H1 (cell line): ENCODE measurements around the gene MFSD6L. TPM values are rescaled to one million over a fixed set of nuclear protein-coding genes. Genes with fewer than 3 reads are reported as not detected.
A peak's percentile ranks its signal among the peaks of the same experiment; 100 is the strongest.

ENCODE experiments used
- CTCF ChIA-PET: fragments of 300-600 bp; sonication (Branson Sonifier 250); formaldehyde crosslinking; loops from one replicate; lab custom pipeline; 2021; ENCODE audit not compliant: partially characterized antibody; lab: Charles Lee
- POLR2A ChIA-PET: fragments of 300-600 bp; sonication (Branson Sonifier 250); formaldehyde crosslinking; loops from one replicate; lab custom pipeline; 2021; ENCODE audit warnings: inconsistent platforms; ENCODE audit not compliant: partially characterized antibody; lab: Charles Lee
- DNase-seq, 2 experiments: peaks; one replicate each; pipeline versions ENCODE4 v3.0.0 to v3.0.0-alpha.2; 2010 to 2022; ENCODE audit warnings: low spot score in 2 of 2, low read depth in 1 of 2, mixed read lengths in 1 of 2
- FAIRE-seq: peaks from 2 replicates; lab custom pipeline; 2011; peaks lifted over from hg19 to GRCh38; lab: Jason Lieb, UNC
- H2AFZ ChIP-seq: 2 replicates; pipeline ENCODE4 v1.8.1; 2012; ENCODE audit warnings: low read length, inconsistent platforms
- H2AK5ac ChIP-seq: 2 replicates; pipeline ENCODE4 v1.6.1; 2013; ENCODE audit warnings: low read depth, low read length
- H2BK120ac ChIP-seq: replicated peaks from 2 replicates; pipeline ENCODE3; 2013; ENCODE audit warnings: low read depth, low read length, inconsistent platforms
- H2BK12ac ChIP-seq: 2 replicates; pipeline ENCODE4 v1.6.1; 2013; ENCODE audit warnings: low read depth, low read length
- H2BK15ac ChIP-seq: 2 replicates; pipeline ENCODE4 v1.6.1; 2013; ENCODE audit warnings: low read length
- H2BK20ac ChIP-seq: 2 replicates; pipeline ENCODE4 v1.6.1; 2013; ENCODE audit warnings: low read length
- H2BK5ac ChIP-seq: 2 replicates; pipeline ENCODE4 v1.6.1; 2013; ENCODE audit warnings: low read depth, low read length
- H3K14ac ChIP-seq: 2 replicates; pipeline ENCODE4 v1.6.1; 2013; ENCODE audit warnings: inconsistent platforms; ENCODE audit not compliant: insufficient read length
- H3K18ac ChIP-seq: 2 replicates; pipeline ENCODE4 v1.6.1; 2013; ENCODE audit warnings: low read length; ENCODE audit errors: extremely low read depth
- H3K23ac ChIP-seq: 2 replicates; pipeline ENCODE4 v1.6.1; 2013; ENCODE audit warnings: inconsistent platforms; ENCODE audit not compliant: insufficient read length
- H3K23me2 ChIP-seq: 2 replicates; pipeline ENCODE4 v1.6.1; 2013; ENCODE audit warnings: low read depth, low read length
- H3K27ac ChIP-seq: 2 replicates; pipeline ENCODE4 v1.6.1; 2011; ENCODE audit warnings: low read depth, low read length, inconsistent platforms
- H3K27me3 ChIP-seq, 4 experiments: replicated peaks in 1 of 4; 1 replicate in 1 of 4; 2 replicates in 3 of 4; pipeline versions ENCODE4 v1.6.1 to v1.8.1; 2011 to 2013; ENCODE audit warnings: low read length in 3 of 4, mild to moderate bottlenecking in 3 of 4, inconsistent platforms in 2 of 4, mixed read lengths in 2 of 4, moderate library complexity in 1 of 4; ENCODE audit not compliant: control insufficient read depth in 3 of 4, insufficient read depth in 3 of 4; ENCODE audit errors: extremely low read depth in 1 of 4
- H3K36me3 ChIP-seq, 4 experiments: 2 replicates each; pipeline versions ENCODE4 v1.6.1 to v1.8.1; 2011 to 2013; ENCODE audit warnings: mild to moderate bottlenecking in 4 of 4, low read length in 3 of 4, moderate library complexity in 2 of 4, control low read depth in 1 of 4, inconsistent platforms in 1 of 4; ENCODE audit not compliant: insufficient read depth in 4 of 4, control insufficient read depth in 2 of 4
- H3K4ac ChIP-seq: replicated peaks from 2 replicates; pipeline ENCODE3; 2013; ENCODE audit warnings: low read length, low read depth, mixed read lengths, inconsistent platforms; ENCODE audit not compliant: insufficient read length
- H3K4me1 ChIP-seq, 4 experiments: replicated peaks in 1 of 4; 1 replicate in 1 of 4; 2 replicates in 3 of 4; pipeline versions ENCODE4 v1.6.1 to v1.8.1; 2011 to 2013; ENCODE audit warnings: low read length in 3 of 4, inconsistent platforms in 2 of 4, mixed read lengths in 1 of 4; ENCODE audit not compliant: insufficient read depth in 4 of 4, control insufficient read depth in 3 of 4
- H3K4me2 ChIP-seq, 2 experiments: 2 replicates each; pipeline versions ENCODE4 v1.6.1 to v1.8.1; 2011 to 2013; ENCODE audit warnings: low read depth in 2 of 2, low read length in 2 of 2, control low read depth in 1 of 2, inconsistent platforms in 1 of 2, mild to moderate bottlenecking in 1 of 2; ENCODE audit not compliant: insufficient read depth in 1 of 2
- H3K4me3 ChIP-seq, 4 experiments: fragments of 200-600, 300-600 bp in 1 of 4; sonication (generic), shearing (Covaris generic), sonication (Bioruptor Twin) in 1 of 4; 2 replicates each; pipeline versions ENCODE4 v1.5.1 to v1.8.1; 2011 to 2016; ENCODE audit warnings: low read length in 4 of 4, low read depth in 3 of 4, control low read depth in 2 of 4, inconsistent platforms in 2 of 4, mild to moderate bottlenecking in 2 of 4, mixed read lengths in 1 of 4, moderate library complexity in 1 of 4; ENCODE audit not compliant: insufficient read depth in 2 of 4; ENCODE audit errors: extremely low read depth in 1 of 4
- H3K56ac ChIP-seq: replicated peaks from 2 replicates; pipeline ENCODE3; 2013; ENCODE audit warnings: low read depth, mild to moderate bottlenecking, mixed read lengths, low read length, inconsistent platforms; ENCODE audit not compliant: insufficient read length
- H3K79me1 ChIP-seq: 2 replicates; pipeline ENCODE4 v1.6.1; 2013; ENCODE audit warnings: low read depth, low read length, control low read depth
- H3K79me2 ChIP-seq, 2 experiments: 2 replicates each; pipeline versions ENCODE4 v1.6.1 to v1.8.1; 2012 to 2013; ENCODE audit warnings: low read length in 2 of 2, mild to moderate bottlenecking in 2 of 2, inconsistent platforms in 1 of 2; ENCODE audit not compliant: insufficient read depth in 2 of 2, control insufficient read depth in 1 of 2
- H3K9ac ChIP-seq, 4 experiments: replicated peaks in 1 of 4; 1 replicate in 1 of 4; 2 replicates in 3 of 4; pipeline versions ENCODE4 v1.6.1 to v1.8.1; 2011 to 2013; ENCODE audit warnings: low read depth in 3 of 4, low read length in 3 of 4, control low read depth in 2 of 4, mild to moderate bottlenecking in 2 of 4, moderate library complexity in 2 of 4, inconsistent platforms in 1 of 4; ENCODE audit errors: extremely low read depth in 1 of 4
- H3K9me3 ChIP-seq, 2 experiments: 2 replicates each; pipeline versions ENCODE4 v1.6.1 to v1.8.1; 2012 to 2013; ENCODE audit warnings: mild to moderate bottlenecking in 2 of 2, moderate library complexity in 2 of 2, control low read depth in 1 of 2, inconsistent platforms in 1 of 2, low read depth in 1 of 2, low read length in 1 of 2, mixed read lengths in 1 of 2; ENCODE audit not compliant: insufficient read depth in 2 of 2
- H4K20me1 ChIP-seq, 2 experiments: replicated peaks in 1 of 2; 2 replicates each; pipeline versions ENCODE3 to v1.8.1; 2011 to 2013; ENCODE audit warnings: inconsistent platforms in 2 of 2, low read length in 2 of 2, mild to moderate bottlenecking in 1 of 2; ENCODE audit not compliant: insufficient read depth in 2 of 2, control insufficient read depth in 1 of 2
- H4K5ac ChIP-seq: 2 replicates; pipeline ENCODE4 v1.6.1; 2013; ENCODE audit warnings: low read length, low read depth, mixed read lengths, inconsistent platforms; ENCODE audit not compliant: insufficient read length
- H4K8ac ChIP-seq: 2 replicates; pipeline ENCODE4 v1.8.0; 2013; ENCODE audit warnings: mild to moderate bottlenecking, moderate library complexity, low read length, inconsistent platforms; ENCODE audit not compliant: insufficient read depth; ENCODE audit errors: extremely low read depth
- H4K91ac ChIP-seq: replicated peaks from 2 replicates; pipeline ENCODE3; 2013; ENCODE audit warnings: low read length, mixed read lengths, inconsistent platforms; ENCODE audit not compliant: insufficient read length
- BCL11A ChIP-seq, 2 experiments: IDR thresholded peaks; one replicate each; pipeline ENCODE4 v1.6.1; 2011; ENCODE audit warnings: low read depth in 2 of 2, low read length in 2 of 2, mild to moderate bottlenecking in 2 of 2
- BRCA1 ChIP-seq: IDR thresholded peaks from 2 replicates; pipeline ENCODE4 v1.6.1; 2012; ENCODE audit warnings: low read depth, low read length, improper control_type of control experiment
- EGR1 ChIP-seq: IDR thresholded peaks from 2 replicates; pipeline ENCODE4 v1.6.1; 2011; ENCODE audit warnings: low read depth, low read length, borderline replicate concordance
- EP300 ChIP-seq, 2 experiments: IDR thresholded peaks; 1 replicate in 1 of 2; 2 replicates in 1 of 2; pipeline ENCODE4 v1.6.1; 2011 to 2012; ENCODE audit warnings: low read depth in 2 of 2, low read length in 2 of 2, mild to moderate bottlenecking in 2 of 2, borderline replicate concordance in 1 of 2, inconsistent platforms in 1 of 2, moderate library complexity in 1 of 2
- HDAC6 ChIP-seq: IDR thresholded peaks from one replicate; pipeline ENCODE4 v1.7.1; 2012; ENCODE audit warnings: low read depth, mild to moderate bottlenecking, inconsistent platforms, low read length, moderate library complexity
- NRF1 ChIP-seq: IDR thresholded peaks from 2 replicates; pipeline ENCODE4 v1.6.1; 2011; ENCODE audit warnings: mild to moderate bottlenecking, low read depth, low read length, improper control_type of control experiment
- PHF8 ChIP-seq: fragments of 200-600 bp; sonication (generic); conservative IDR thresholded peaks from 2 replicates; pipeline ENCODE4 v1.7.1; 2012; ENCODE audit warnings: low read depth, mild to moderate bottlenecking, inconsistent platforms, low read length, moderate library complexity
- POU5F1 ChIP-seq: IDR thresholded peaks from 2 replicates; pipeline ENCODE4 v1.6.1; 2011; ENCODE audit warnings: low read depth, mild to moderate bottlenecking, low read length, moderate library complexity
- SIN3A ChIP-seq, 2 experiments: IDR thresholded peaks in 1 of 2; conservative IDR thresholded peaks in 1 of 2; 2 replicates each; pipeline ENCODE4 v1.6.1; 2011 to 2012; ENCODE audit warnings: low read length in 2 of 2, improper control_type of control experiment in 1 of 2, low read depth in 1 of 2, mild to moderate bottlenecking in 1 of 2
- SIRT6 ChIP-seq: IDR thresholded peaks from one replicate; pipeline ENCODE4 v1.7.1; 2012; ENCODE audit warnings: low read length, inconsistent platforms
- SP1 ChIP-seq: IDR thresholded peaks from 2 replicates; pipeline ENCODE4 v1.6.1; 2011; ENCODE audit warnings: low read depth, low read length
- SP2 ChIP-seq: IDR thresholded peaks from 2 replicates; pipeline ENCODE4 v1.6.1; 2012; ENCODE audit warnings: mild to moderate bottlenecking, low read length, inconsistent platforms
- WGBS, 2 experiments: shearing (Covaris generic) in 1 of 2; methylation state at CpG; one replicate each; pipeline versions ENCODE4 v1.1.6 to v1.1.7; 2013 to 2015; ENCODE audit warnings: low lambda C conversion rate in 2 of 2, mixed read lengths in 2 of 2, inconsistent platforms in 1 of 2, low coverage in 1 of 2, missing lambda C conversion rate in 1 of 2; ENCODE audit not compliant: insufficient replicate concordance in 2 of 2, insufficient coverage in 1 of 2, insufficient read length in 1 of 2; ENCODE audit errors: extremely low coverage in 1 of 2, missing lambda C conversion rate in 1 of 2; 5-methylcytosine and 5-hydroxymethylcytosine counted together
- polyA plus RNA-seq, 7 experiments: library from polyadenylated mRNA; depleted of rRNA in 3 of 7; stranded (reverse) in 5 of 7; unstranded in 2 of 7; fragments of >200 nt in 5 of 7; fragments of 200-250 nt in 2 of 7; gene quantifications; 1 replicate in 5 of 7; 2 replicates in 1 of 7; 4 replicates in 1 of 7; pipeline versions ENCODE4 v1.2.1 to v1.2.3, GENCODE V29; 2011 to 2013; ENCODE audit warnings: missing spikeins in 2 of 7, mixed read lengths in 2 of 7
- total RNA-seq: library from RNA; stranded (reverse); fragmentation: NEBNext Ultra II Directional; extraction: Animal tissue kit (Norgen Biotek cat#: 25700); gene quantifications from 2 replicates; pipeline ENCODE4 v1.2.1, GENCODE V29; 2021
- TF ChIP-seq, protein P1 (sequence below): IDR thresholded peaks from 2 replicates; pipeline ENCODE4 v1.6.1; 2011; ENCODE audit warnings: low read length, improper control_type of control experiment

Gene MFSD6L
- total and polyA plus RNA-seq, 2 of the 8 experiments (the other 6 are each of a cell fraction or from before 2014, with no cell fraction given), result 2.6 to 2.7 TPM

DNA sequence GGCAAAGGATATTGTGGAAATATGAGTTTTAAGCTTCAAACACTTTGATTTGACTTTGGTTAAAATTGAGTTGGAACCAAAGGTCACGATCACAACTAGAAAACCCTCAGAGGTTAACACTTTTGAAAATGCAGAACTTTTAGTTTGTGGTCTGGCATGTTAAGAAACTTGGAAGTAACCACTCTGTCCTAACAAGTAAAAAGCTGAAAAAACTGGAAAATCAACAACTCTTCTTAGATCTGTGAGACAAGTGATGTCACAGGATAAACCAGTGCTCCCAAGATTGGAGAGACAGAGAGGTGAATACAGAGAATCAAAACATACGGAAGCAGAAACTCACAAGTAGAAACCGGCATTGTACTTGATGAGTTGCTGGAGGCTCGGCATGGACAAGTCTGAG, 17.4 kb downstream of the MFSD6L start:
- peaks cover 0 to 1% (median 0%) of the 10 kb centered on the region in 4 experiments; a peak in 1 of 7 replicates for H3K4me1 ChIP-seq
- H4K20me1 ChIP-seq, result no peaks in the 10 kb centered on the region
- H2AK5ac ChIP-seq, result no peak overlapping the region
- H2BK5ac ChIP-seq, result no peak overlapping the region
- H3K4me2 ChIP-seq, result no peak overlapping the region
- H2BK15ac ChIP-seq, result no peak overlapping the region
- no peak overlapping the region for H3K9ac ChIP-seq
- no peaks in the 10 kb centered on the region for H3K79me1 ChIP-seq
- no peak overlapping the region for H4K5ac ChIP-seq
- WGBS, 2 experiments, result 89% methylated on average over 4 of the region's 4 CpGs; no CpG with 5 or more reads in 1 of the 2 experiments
- no peaks in the 10 kb centered on the region; a peak in 2 of 7 replicates for H3K27me3 ChIP-seq
- no peak for FAIRE-seq
- H3K27ac ChIP-seq, result peak overlapping the region; percentile 7; the same call in 1 of the 2 replicates
- H3K18ac ChIP-seq, result no peak overlapping the region
- no peak overlapping the region for H2BK12ac ChIP-seq
- no peak overlapping the region for H4K8ac ChIP-seq
- no peak overlapping the region for H3K14ac ChIP-seq
- CTCF ChIA-PET, result interaction anchor here (1.1 to 2.1 kb wide), 2 partner anchors 14 to 29 kb away, joined by 3 to 8 read pairs; no protein-coding TSS in a partner anchor
- TF ChIP-seq, protein P1, sequence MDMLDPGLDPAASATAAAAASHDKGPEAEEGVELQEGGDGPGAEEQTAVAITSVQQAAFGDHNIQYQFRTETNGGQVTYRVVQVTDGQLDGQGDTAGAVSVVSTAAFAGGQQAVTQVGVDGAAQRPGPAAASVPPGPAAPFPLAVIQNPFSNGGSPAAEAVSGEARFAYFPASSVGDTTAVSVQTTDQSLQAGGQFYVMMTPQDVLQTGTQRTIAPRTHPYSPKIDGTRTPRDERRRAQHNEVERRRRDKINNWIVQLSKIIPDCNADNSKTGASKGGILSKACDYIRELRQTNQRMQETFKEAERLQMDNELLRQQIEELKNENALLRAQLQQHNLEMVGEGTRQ, result no peak
- TF ChIP-seq PHF8 (no peak), SIN3A (conservative IDR thresholded peaks at IDR 0.05 in 1 of 2, IDR thresholded peaks at IDR 0.05 in 1 of 2; ENCODE audit: low read depth in 1 of 2, low read length in 2 of 2) (no peak), HDAC6 (no peak), POU5F1 (no peak), EGR1 (no peak), EP300 (IDR thresholded peaks at IDR 0.05; ENCODE audit: borderline replicate concordance in 1 of 2, low read depth in 2 of 2, low read length in 2 of 2) (no peak), SP2 (no peak), SP1 (no peak), BRCA1 (no peak), NRF1 (no peak), BCL11A (IDR thresholded peaks at IDR 0.05; ENCODE audit: low read depth in 2 of 2, low read length in 2 of 2) (no peak), SIRT6 (no peak)
- H3K9me3 ChIP-seq, result no peaks in the 10 kb centered on the region
- no peak overlapping the region for H4K91ac ChIP-seq
- H3K79me2 ChIP-seq, result no peaks in the 10 kb centered on the region
- no peak overlapping the region for H3K56ac ChIP-seq
- no peak overlapping the region for H2BK20ac ChIP-seq
- H3K23me2 ChIP-seq, result no peaks in the 10 kb centered on the region
- H2AFZ ChIP-seq, result peak overlapping the region; percentile 18; the same call in 1 of the 2 replicates
- H3K36me3 ChIP-seq, result no peaks in the 10 kb centered on the region
- no peak overlapping the region for H2BK120ac ChIP-seq
- H3K4ac ChIP-seq, result no peak overlapping the region
- POLR2A ChIA-PET, result no interaction called here
- H3K23ac ChIP-seq, result no peak overlapping the region
- H3K4me3 ChIP-seq, result no peak overlapping the region
- no peak for DNase-seq
